CD4-positive, alpha-beta T cell (primary cell): ENCODE results near the gene FCHO2. TPM values are rescaled to one million over a fixed set of nuclear protein-coding genes. Genes with fewer than 3 reads are reported as not detected.

Source experiments
- ATAC-seq: fragments of 200-7000 bp; cut with Tn5 transposase; one replicate; pipeline ENCODE4 v1.10.0; 2022; ENCODE audit warnings: mild to moderate bottlenecking; ENCODE audit not compliant: poor library complexity
- CTCF ChIA-PET: fragments of 350-600 bp; sonication (Branson Sonifier 250); formaldehyde crosslinking; loops from one replicate; lab custom pipeline; 2021; ENCODE audit warnings: antibody characterized with exemption, inconsistent platforms; lab: Charles Lee
- POLR2A ChIA-PET: fragments of 350-600 bp; sonication (Branson Sonifier 250); formaldehyde crosslinking; loops from one replicate; lab custom pipeline; 2021; ENCODE audit warnings: antibody characterized with exemption, inconsistent platforms; lab: Charles Lee
- DNase-seq, 14 experiments: peaks; one replicate each; pipeline ENCODE4 v3.0.0-alpha.2; 2013 to 2020; ENCODE audit warnings: mixed read lengths in 2 of 14
- H3K27ac ChIP-seq, 2 donors: one replicate each; pipeline versions ENCODE4 v1.5.1 to v1.7.0; 2013; ENCODE audit warnings: low read length in 2 of 2, low read depth in 1 of 2, mild to moderate bottlenecking in 1 of 2
- H3K27me3 ChIP-seq, 2 experiments: 1 replicate in 1 of 2; 2 replicates in 1 of 2; pipeline versions ENCODE4 v1.6.1 to v1.7.0; 2013; ENCODE audit warnings: low read length in 2 of 2, control low read depth in 1 of 2, mild to moderate bottlenecking in 1 of 2, moderate library complexity in 1 of 2; ENCODE audit not compliant: insufficient read depth in 2 of 2, control insufficient read depth in 1 of 2
- H3K36me3 ChIP-seq: one replicate; pipeline ENCODE4 v1.6.1; 2013; ENCODE audit warnings: low read length, control low read depth; ENCODE audit not compliant: insufficient read depth
- H3K4me1 ChIP-seq: one replicate; pipeline ENCODE4 v1.6.1; 2013; ENCODE audit warnings: low read length, control low read depth; ENCODE audit not compliant: insufficient read depth
- H3K4me3 ChIP-seq: one replicate; pipeline ENCODE4 v1.5.1; 2013; ENCODE audit warnings: mild to moderate bottlenecking, low read length, moderate library complexity
- H3K9me3 ChIP-seq, 2 experiments: 1 replicate in 1 of 2; 2 replicates in 1 of 2; pipeline versions ENCODE4 v1.6.1 to v1.7.0; 2013; ENCODE audit warnings: low read length in 2 of 2, mild to moderate bottlenecking in 2 of 2, control low read depth in 1 of 2, moderate library complexity in 1 of 2; ENCODE audit not compliant: control insufficient read depth in 1 of 2, insufficient read depth in 1 of 2
- H3K27ac Mint-ChIP-seq: one replicate; pipeline ENCODE4 v1.8.0; 2020; ENCODE audit warnings: mixed read lengths
- H3K27me3 Mint-ChIP-seq: one replicate; pipeline ENCODE4 v1.8.0; 2021; ENCODE audit warnings: mixed read lengths
- H3K36me3 Mint-ChIP-seq: one replicate; pipeline ENCODE4 v1.8.0; 2021; ENCODE audit warnings: low read depth, mixed read lengths
- H3K4me1 Mint-ChIP-seq: one replicate; pipeline ENCODE4 v1.8.0; 2021; ENCODE audit warnings: low read depth, mixed read lengths
- H3K4me3 Mint-ChIP-seq: one replicate; pipeline ENCODE4 v1.8.0; 2020; ENCODE audit warnings: mild to moderate bottlenecking, mixed read lengths
- H3K9me3 Mint-ChIP-seq: one replicate; pipeline ENCODE4 v1.8.0; 2020; ENCODE audit warnings: mixed read lengths
- intact Hi-C, 2 experiments: fragments of 100-400 bp; cut with DNase I in 1 of 2; cut with micrococcal nuclease in 1 of 2; formaldehyde crosslinking; loops; one replicate each; pipeline versions ENCODE4 v1.15.1 to v1.9.0; 2023 to 2025; cut with DNase I, micrococcal nuclease
- total RNA-seq, 174 experiments: library from RNA in 2 of 174; stranded (reverse) in 2 of 174; gene quantifications; one replicate each; pipeline ENCODE4 v1.2.3 and lab custom pipeline; 2021 to 2026
- TF ChIP-seq, protein P1 (sequence below): fragments of 200-600 bp; IDR thresholded peaks from one replicate; pipeline ENCODE4 v1.8.0; 2022; ENCODE audit warnings: antibody characterized with exemption, mild to moderate bottlenecking

FCHO2 gene
- total RNA-seq, 2 experiments from 2014 or later = 2.0 to 2.6 TPM

DNA sequence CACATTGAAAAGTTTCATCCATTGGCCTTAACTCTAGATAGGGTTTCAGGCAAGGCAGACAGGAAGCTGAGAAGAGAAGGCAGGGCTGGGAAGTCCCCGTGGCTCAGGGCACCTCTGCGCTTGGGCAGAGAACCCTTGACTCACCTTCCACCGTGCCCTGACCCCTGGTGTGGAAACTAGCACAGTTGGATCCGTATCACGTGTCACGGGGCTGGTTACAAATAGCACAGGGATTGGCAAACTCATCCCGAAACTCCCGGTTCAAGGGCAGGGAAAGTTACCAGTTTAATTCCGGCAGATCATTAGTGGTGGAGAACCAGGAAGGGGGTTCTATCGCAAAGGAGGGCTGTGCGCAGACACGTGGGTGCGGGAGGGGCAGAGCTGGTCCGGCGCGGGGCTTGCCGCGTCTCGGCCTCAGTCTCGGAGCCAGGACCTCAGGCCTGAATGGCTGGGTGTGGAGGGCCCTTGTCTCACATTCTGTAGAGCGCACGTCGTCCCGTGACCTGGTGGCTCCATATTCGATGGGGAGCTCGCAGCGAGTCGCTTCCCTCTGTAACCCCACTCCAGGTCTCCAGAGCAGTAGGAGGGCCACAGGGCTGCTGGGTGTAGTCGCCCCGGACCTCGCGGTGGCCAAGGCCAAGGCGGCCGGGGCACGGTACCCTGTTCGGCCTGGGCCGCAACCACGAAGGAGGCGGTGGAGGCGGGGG, 163.8 kb downstream of the FCHO2 start:
- H3K27me3 Mint-ChIP-seq = peaks cover 86% of the 10 kb centered on the region
- peak overlapping the region; percentile 30 for H3K4me3 Mint-ChIP-seq
- DNase-seq (peak in 3 of 14 experiments; percentile 6 to 48 (median 18)), ATAC-seq (no peak)
- H3K4me1 Mint-ChIP-seq = peaks cover 37% of the 10 kb centered on the region
- H3K27ac Mint-ChIP-seq = no peak overlapping the region
- ChIA-PET CTCF (no interaction called here), POLR2A (no interaction called here)
- H3K36me3 ChIP-seq = no peaks in the 10 kb centered on the region
- H3K27ac ChIP-seq = no peak overlapping the region
- no peak overlapping the region for H3K4me3 ChIP-seq
- H3K4me1 ChIP-seq = peaks cover 20% of the 10 kb centered on the region
- TF ChIP-seq, protein P1, sequence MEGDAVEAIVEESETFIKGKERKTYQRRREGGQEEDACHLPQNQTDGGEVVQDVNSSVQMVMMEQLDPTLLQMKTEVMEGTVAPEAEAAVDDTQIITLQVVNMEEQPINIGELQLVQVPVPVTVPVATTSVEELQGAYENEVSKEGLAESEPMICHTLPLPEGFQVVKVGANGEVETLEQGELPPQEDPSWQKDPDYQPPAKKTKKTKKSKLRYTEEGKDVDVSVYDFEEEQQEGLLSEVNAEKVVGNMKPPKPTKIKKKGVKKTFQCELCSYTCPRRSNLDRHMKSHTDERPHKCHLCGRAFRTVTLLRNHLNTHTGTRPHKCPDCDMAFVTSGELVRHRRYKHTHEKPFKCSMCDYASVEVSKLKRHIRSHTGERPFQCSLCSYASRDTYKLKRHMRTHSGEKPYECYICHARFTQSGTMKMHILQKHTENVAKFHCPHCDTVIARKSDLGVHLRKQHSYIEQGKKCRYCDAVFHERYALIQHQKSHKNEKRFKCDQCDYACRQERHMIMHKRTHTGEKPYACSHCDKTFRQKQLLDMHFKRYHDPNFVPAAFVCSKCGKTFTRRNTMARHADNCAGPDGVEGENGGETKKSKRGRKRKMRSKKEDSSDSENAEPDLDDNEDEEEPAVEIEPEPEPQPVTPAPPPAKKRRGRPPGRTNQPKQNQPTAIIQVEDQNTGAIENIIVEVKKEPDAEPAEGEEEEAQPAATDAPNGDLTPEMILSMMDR = no peak
- intact Hi-C loops = no loop called here
- H3K36me3 Mint-ChIP-seq = no peaks in the 10 kb centered on the region
- H3K9me3 Mint-ChIP-seq = no peaks in the 10 kb centered on the region
- H3K9me3 ChIP-seq = peaks cover 0 to 10% of the 10 kb centered on the region in 2 experiments
- H3K27me3 ChIP-seq = peaks cover 32 to 47% of the 10 kb centered on the region in 2 experiments

DNA sequence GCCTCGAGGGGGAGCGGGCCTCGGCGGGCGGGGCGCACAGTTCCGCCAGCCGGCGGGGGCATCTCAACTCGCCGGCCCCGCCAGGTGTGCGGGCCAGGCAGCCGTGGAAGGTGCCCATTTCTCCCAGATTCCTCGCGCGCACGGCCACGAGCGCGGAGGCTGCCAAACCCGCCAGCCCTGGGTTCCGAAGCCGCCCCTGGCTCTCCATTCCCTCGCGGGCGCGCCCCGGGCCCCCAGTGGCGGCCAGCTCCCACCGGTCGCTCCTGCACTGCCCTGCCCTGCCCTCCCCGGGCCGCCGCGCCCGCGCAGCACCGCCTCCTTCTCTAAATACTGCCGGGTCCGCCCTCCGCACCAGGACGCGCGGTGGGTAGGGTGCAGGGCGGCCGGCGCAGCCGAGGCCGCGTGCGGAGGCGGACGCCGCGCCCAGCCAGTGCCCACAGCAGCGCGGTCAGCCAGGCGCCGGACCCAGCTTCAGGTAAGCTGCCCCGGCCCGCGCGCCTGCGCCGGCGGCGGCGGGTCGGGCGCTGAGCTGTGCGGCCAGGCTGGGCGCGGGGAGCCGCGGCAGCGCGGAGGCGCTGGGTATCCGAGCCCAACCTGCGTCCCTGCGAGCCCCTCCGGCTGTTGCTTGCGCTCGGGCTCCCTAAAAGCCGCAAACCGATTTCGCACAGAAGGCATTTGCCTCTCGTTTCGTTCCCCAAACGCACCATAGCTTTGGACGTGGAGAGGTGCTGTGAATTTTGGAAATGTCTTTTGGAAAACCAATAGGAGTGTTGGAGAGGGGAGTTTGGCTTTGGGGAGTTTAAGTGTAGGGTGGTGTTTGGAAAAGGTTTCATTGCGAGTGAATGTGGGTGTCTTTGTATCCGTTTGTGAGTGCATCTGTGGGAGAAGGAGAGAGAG, 164.6 kb downstream of the FCHO2 start, which contains the start of gene TMEM171:
TMEM171 (plus strand) TSS at position 354 of the 897 bp plus-strand sequence. CDS start 2,799 bp downstream, outside the sequence.
- H3K27me3 ChIP-seq = peaks cover 29 to 54% of the 10 kb centered on the region in 2 experiments
- no peaks in the 10 kb centered on the region for H3K36me3 Mint-ChIP-seq
- peaks cover 20% of the 10 kb centered on the region for H3K4me1 ChIP-seq
- ChIA-PET CTCF (no interaction called here), POLR2A (no interaction called here)
- H3K36me3 ChIP-seq = no peaks in the 10 kb centered on the region
- H3K4me1 Mint-ChIP-seq = peaks cover 37% of the 10 kb centered on the region
- TF ChIP-seq, protein P1 = no peak
- no peak for ATAC-seq
- no peak within 1 kb of the TSS for H3K27ac Mint-ChIP-seq
- no peaks in the 10 kb centered on the region for H3K9me3 Mint-ChIP-seq
- peak within 1 kb of the TSS; percentile 30 for H3K4me3 Mint-ChIP-seq
- peak within 1 kb of the TSS; percentile 7 for H3K4me3 ChIP-seq
- intact Hi-C loops = no loop called here
- H3K9me3 ChIP-seq = peaks cover 0 to 10% of the 10 kb centered on the region in 2 experiments
- peaks cover 88% of the 10 kb centered on the region for H3K27me3 Mint-ChIP-seq
- H3K27ac ChIP-seq = no peak within 1 kb of the TSS
- DNase-seq = peak in 2 of 14 experiments; percentile 10 to 24

DNA sequence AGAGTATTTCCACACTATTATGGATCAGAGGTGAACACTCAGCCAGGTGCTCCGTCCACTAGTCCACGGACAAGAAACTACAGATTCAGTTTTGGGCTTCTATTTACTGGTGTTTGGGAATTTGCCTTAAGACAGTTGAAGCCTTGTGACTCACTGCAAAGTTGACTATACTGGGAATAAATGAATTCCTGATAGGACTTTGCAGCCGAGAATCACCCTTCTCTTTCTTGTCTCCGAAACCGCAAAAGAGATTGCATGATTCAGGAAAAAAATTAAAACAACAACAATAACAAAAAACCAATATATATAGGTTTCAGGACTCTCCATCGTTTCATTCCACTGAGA, 165.2 kb downstream of the FCHO2 start:
- Histone ChIP-seq H3K27ac (no peak overlapping the region), H3K9me3 (peaks cover 0 to 10% of the 10 kb centered on the region in 2 experiments), H3K36me3 (no peaks in the 10 kb centered on the region), H3K4me3 (no peak overlapping the region), H3K4me1 (peaks cover 20% of the 10 kb centered on the region), H3K27me3 (peaks cover 25 to 59% of the 10 kb centered on the region in 2 experiments)
- peak overlapping the region; percentile 9 for H3K4me3 Mint-ChIP-seq
- H3K27ac Mint-ChIP-seq = no peak overlapping the region
- no peaks in the 10 kb centered on the region for H3K9me3 Mint-ChIP-seq
- ATAC-seq = no peak
- TF ChIP-seq, protein P1 = no peak
- H3K36me3 Mint-ChIP-seq = no peaks in the 10 kb centered on the region
- no peak for DNase-seq
- peaks cover 89% of the 10 kb centered on the region for H3K27me3 Mint-ChIP-seq
- CTCF ChIA-PET = no interaction called here
- peaks cover 37% of the 10 kb centered on the region for H3K4me1 Mint-ChIP-seq
- intact Hi-C loops = no loop called here
- POLR2A ChIA-PET = no interaction called here
